Progenitor cell of endocrine pancreas (in vitro differentiated cells): ENCODE measurements around the gene ARID1B. TPM values are rescaled to one million over a fixed set of nuclear protein-coding genes. Genes with fewer than 3 reads are reported as not detected.
A peak's percentile ranks its signal among the peaks of the same experiment; 100 is the strongest.

ENCODE experiments used
- DNase-seq: peaks from one replicate; pipeline ENCODE4 v3.0.0; 2021; ENCODE audit warnings: low spot score; ENCODE audit not compliant: unreplicated experiment
- H3K27ac Mint-ChIP-seq: 2 replicates; pipeline ENCODE4 v1.8.0; 2021; ENCODE audit warnings: mild to moderate bottlenecking, moderate library complexity, mixed read lengths
- H3K27me3 Mint-ChIP-seq: 2 replicates; pipeline ENCODE4 v1.8.0; 2021; ENCODE audit warnings: mixed read lengths
- H3K36me3 Mint-ChIP-seq: 2 replicates; pipeline ENCODE4 v1.8.0; 2022; ENCODE audit warnings: mixed read lengths; ENCODE audit not compliant: insufficient read depth
- H3K4me1 Mint-ChIP-seq: 2 replicates; pipeline ENCODE4 v1.8.0; 2021; ENCODE audit warnings: low read depth, mixed read lengths
- H3K4me3 Mint-ChIP-seq: 2 replicates; pipeline ENCODE4 v1.8.0; 2021; ENCODE audit warnings: low read depth, mild to moderate bottlenecking, moderate library complexity, mixed read lengths
- H3K9me3 Mint-ChIP-seq: 2 replicates; pipeline ENCODE4 v1.8.0; 2021; ENCODE audit warnings: low read depth, mixed read lengths
- CTCF ChIP-seq: fragments of 200-600 bp; sonication (generic); IDR thresholded peaks from one replicate; pipeline ENCODE4 v1.5.0; 2021; ENCODE audit warnings: antibody characterized with exemption, mild to moderate bottlenecking; ENCODE audit not compliant: unreplicated experiment
- total RNA-seq: library from RNA; stranded (reverse); gene quantifications from 2 replicates; pipeline ENCODE4 v1.2.1, GENCODE V29; 2021

Gene ARID1B
- total RNA-seq, 1 donor from 2014 or later: 152 TPM

GRCh38 chr6:157096522-157096921 is 319.3 kb downstream of the ARID1B start:
- TF ChIP-seq CTCF: no peak
- Mint-ChIP-seq H3K4me3 (peak overlapping the region; percentile 37), H3K4me1 (peaks cover 61% of the 10 kb centered on the region), H3K27ac (peak overlapping the region; percentile 75), H3K9me3 (no peaks in the 10 kb centered on the region), H3K36me3 (peaks cover 18% of the 10 kb centered on the region), H3K27me3 (no peaks in the 10 kb centered on the region)
- no peak for DNase-seq

- Mint-ChIP-seq H3K36me3 (peaks cover 18% of the 10 kb centered on the region), H3K9me3 (no peaks in the 10 kb centered on the region), H3K27ac (peak overlapping the region; percentile 95), H3K27me3 (no peaks in the 10 kb centered on the region), H3K4me3 (peak overlapping the region; percentile 4), H3K4me1 (peaks cover 60% of the 10 kb centered on the region)
- DNase-seq: no peak
- TF ChIP-seq CTCF: no peak
Measured at GRCh38 chr6:157097255-157097955, 320.2 kb downstream of the ARID1B start.

GRCh38 chr6:157098999-157099398 is 321.8 kb downstream of the ARID1B start:
- no peak overlapping the region for H3K4me3 Mint-ChIP-seq
- peaks cover 19% of the 10 kb centered on the region for H3K36me3 Mint-ChIP-seq
- H3K4me1 Mint-ChIP-seq: peaks cover 48% of the 10 kb centered on the region
- DNase-seq: no peak
- no peaks in the 10 kb centered on the region for H3K27me3 Mint-ChIP-seq
- no peaks in the 10 kb centered on the region for H3K9me3 Mint-ChIP-seq
- no peak overlapping the region for H3K27ac Mint-ChIP-seq
- TF ChIP-seq CTCF: no peak

GRCh38 chr6:157099912-157100593 is 322.9 kb downstream of the ARID1B start:
- peaks cover 23% of the 10 kb centered on the region for H3K36me3 Mint-ChIP-seq
- H3K4me1 Mint-ChIP-seq: peaks cover 41% of the 10 kb centered on the region
- H3K27me3 Mint-ChIP-seq: no peaks in the 10 kb centered on the region
- no peak for DNase-seq
- H3K27ac Mint-ChIP-seq: no peak overlapping the region
- no peak overlapping the region for H3K4me3 Mint-ChIP-seq
- H3K9me3 Mint-ChIP-seq: no peaks in the 10 kb centered on the region
- TF ChIP-seq CTCF: no peak

GRCh38 chr6:157101166-157101565 is 324.0 kb downstream of the ARID1B start:
- Mint-ChIP-seq H3K27me3 (no peaks in the 10 kb centered on the region), H3K4me1 (peaks cover 34% of the 10 kb centered on the region), H3K36me3 (peaks cover 23% of the 10 kb centered on the region), H3K4me3 (no peak overlapping the region), H3K27ac (peak overlapping the region; percentile 49), H3K9me3 (no peaks in the 10 kb centered on the region)
- TF ChIP-seq CTCF: no peak
- DNase-seq: no peak
